NT2/D1 (cell line): Measurements from ENCODE around the gene PIGM.

Experiments
- YY1 ChIP-seq: IDR thresholded peaks from 2 replicates; pipeline ENCODE4 v1.6.1; 2011; ENCODE audit not compliant: insufficient read length, insufficient read depth
- ZNF274 ChIP-seq: IDR thresholded peaks from 2 replicates; pipeline ENCODE4 v1.6.1; 2011; ENCODE audit warnings: mild to moderate bottlenecking, low read depth, low read length

- TF ChIP-seq YY1 (no peak), ZNF274 (no peak)
Observed at GRCh38 chr1:160009801-160010200, 22.0 kb downstream of the PIGM start.
